ENCODE measurements around the gene TGFBI. TPM values are rescaled to one million over a fixed set of nuclear protein-coding genes. Genes with fewer than 3 reads are reported as not detected.

The TGFBI gene
- total RNA-seq, 1 experiment from 2014 or later: 115 TPM

GRCh38 chr5:136021016-136021405 lies 7.8 kb upstream of the TGFBI start:
- no peak for DNase-seq (ENCODE audit: low spot score)
- ChIA-PET CTCF (no interaction called here), POLR2A (ENCODE audit: low non-redundant PET) (no interaction called here)
- TF ChIP-seq CTCF (conservative IDR thresholded peaks at IDR 0.05; ENCODE audit: low read depth, low read length): no peak
- TF ChIP-seq EZH2 (IDR thresholded peaks at IDR 0.05; ENCODE audit: borderline replicate concordance, low read depth, low read length, poor library complexity, severe bottlenecking): no peak
- Histone ChIP-seq H3K36me3 (ENCODE audit: insufficient read depth, low read length, poor library complexity, severe bottlenecking) (no peaks in the 10 kb centered on the region), H3K4me3 (ENCODE audit: low read depth, low read length, poor library complexity, severe bottlenecking) (no peak overlapping the region), H3K4me1 (ENCODE audit: insufficient read depth, low read length, poor library complexity, severe bottlenecking) (peaks cover 43% of the 10 kb centered on the region), H3K9me3 (ENCODE audit: low read depth, low read length, poor library complexity, severe bottlenecking) (no peaks in the 10 kb centered on the region), H3K27ac (ENCODE audit: low read depth, low read length, poor library complexity, severe bottlenecking) (peak overlapping the region; percentile 78), H3K27me3 (replicated peaks; ENCODE audit: insufficient read depth, low read depth, low read length, poor library complexity) (no peaks in the 10 kb centered on the region)
- intact Hi-C loops (cut with micrococcal nuclease; ENCODE audit: unreplicated experiment): no loop called here
- no TSS peak for BruUV-seq (replicated peaks)

- POLR2A ChIA-PET (ENCODE audit: low non-redundant PET): no interaction called here
- H3K27me3 ChIP-seq (replicated peaks; ENCODE audit: insufficient read depth, low read depth, low read length, poor library complexity): no peaks in the 10 kb centered on the region
- BruUV-seq (replicated peaks): no TSS peak
- intact Hi-C loops (cut with micrococcal nuclease; ENCODE audit: unreplicated experiment): no loop called here
- H3K9me3 ChIP-seq (ENCODE audit: low read depth, low read length, poor library complexity, severe bottlenecking): no peaks in the 10 kb centered on the region
- H3K4me1 ChIP-seq (ENCODE audit: insufficient read depth, low read length, poor library complexity, severe bottlenecking): peaks cover 27% of the 10 kb centered on the region
- DNase-seq (ENCODE audit: low spot score): no peak
- no peaks in the 10 kb centered on the region for H3K36me3 ChIP-seq (ENCODE audit: insufficient read depth, low read length, poor library complexity, severe bottlenecking)
- H3K27ac ChIP-seq (ENCODE audit: low read depth, low read length, poor library complexity, severe bottlenecking): no peak overlapping the region
- no peak overlapping the region for H3K4me3 ChIP-seq (ENCODE audit: low read depth, low read length, poor library complexity, severe bottlenecking)
- TF ChIP-seq EZH2 (IDR thresholded peaks at IDR 0.05; ENCODE audit: borderline replicate concordance, low read depth, low read length, poor library complexity, severe bottlenecking): no peak
- CTCF ChIA-PET: no interaction called here
These were observed 5.8 kb upstream of the TGFBI start for GRCh38 chr5:136022965-136023364.

- Histone ChIP-seq H3K27ac (ENCODE audit: low read depth, low read length, poor library complexity, severe bottlenecking) (no peak overlapping the region), H3K4me3 (ENCODE audit: low read depth, low read length, poor library complexity, severe bottlenecking) (no peak overlapping the region), H3K27me3 (replicated peaks; ENCODE audit: insufficient read depth, low read depth, low read length, poor library complexity) (no peaks in the 10 kb centered on the region), H3K4me1 (ENCODE audit: insufficient read depth, low read length, poor library complexity, severe bottlenecking) (peaks cover 27% of the 10 kb centered on the region), H3K9me3 (ENCODE audit: low read depth, low read length, poor library complexity, severe bottlenecking) (no peaks in the 10 kb centered on the region), H3K36me3 (ENCODE audit: insufficient read depth, low read length, poor library complexity, severe bottlenecking) (no peaks in the 10 kb centered on the region)
- no TSS peak for BruUV-seq (replicated peaks)
- ChIA-PET POLR2A (ENCODE audit: low non-redundant PET) (no interaction called here), CTCF (no interaction called here)
- no peak for TF ChIP-seq CTCF (conservative IDR thresholded peaks at IDR 0.05; ENCODE audit: low read depth, low read length)
- TF ChIP-seq EZH2 (IDR thresholded peaks at IDR 0.05; ENCODE audit: borderline replicate concordance, low read depth, low read length, poor library complexity, severe bottlenecking): no peak
- no peak for DNase-seq (ENCODE audit: low spot score)
- intact Hi-C loops (cut with micrococcal nuclease; ENCODE audit: unreplicated experiment): no loop called here
These were observed 4.7 kb upstream of the TGFBI start for GRCh38 chr5:136023958-136024541.

- ChIA-PET CTCF (interaction anchor here (0.9 kb wide), 1 partner anchor 81 kb away, joined by 3 read pairs; no protein-coding TSS in a partner anchor), POLR2A (ENCODE audit: low non-redundant PET) (no interaction called here)
- no peak for DNase-seq (ENCODE audit: low spot score)
- peaks cover 25% of the 10 kb centered on the region for H3K4me1 ChIP-seq (ENCODE audit: insufficient read depth, low read length, poor library complexity, severe bottlenecking)
- no peak overlapping the region for H3K4me3 ChIP-seq (ENCODE audit: low read depth, low read length, poor library complexity, severe bottlenecking)
- no TSS peak for BruUV-seq (replicated peaks)
- H3K9me3 ChIP-seq (ENCODE audit: low read depth, low read length, poor library complexity, severe bottlenecking): no peaks in the 10 kb centered on the region
- TF ChIP-seq CTCF (conservative IDR thresholded peaks at IDR 0.05; ENCODE audit: low read depth, low read length): no peak
- H3K27ac ChIP-seq (ENCODE audit: low read depth, low read length, poor library complexity, severe bottlenecking): no peak overlapping the region
- no peaks in the 10 kb centered on the region for H3K36me3 ChIP-seq (ENCODE audit: insufficient read depth, low read length, poor library complexity, severe bottlenecking)
- H3K27me3 ChIP-seq (replicated peaks; ENCODE audit: insufficient read depth, low read depth, low read length, poor library complexity): no peaks in the 10 kb centered on the region
- intact Hi-C loops (cut with micrococcal nuclease; ENCODE audit: unreplicated experiment): no loop called here
These were observed 2.9 kb upstream of the TGFBI start for GRCh38 chr5:136025900-136026299.
